Measurements from ENCODE around the gene S100A7. TPM values are rescaled to one million over a fixed set of nuclear protein-coding genes. Genes with fewer than 3 reads are reported as not detected.

S100A7 gene
- total and polyA plus RNA-seq, 9 of the 15 experiments (the other 6 are each of a cell fraction or from before 2014, with no cell fraction given): not detected

DNA sequence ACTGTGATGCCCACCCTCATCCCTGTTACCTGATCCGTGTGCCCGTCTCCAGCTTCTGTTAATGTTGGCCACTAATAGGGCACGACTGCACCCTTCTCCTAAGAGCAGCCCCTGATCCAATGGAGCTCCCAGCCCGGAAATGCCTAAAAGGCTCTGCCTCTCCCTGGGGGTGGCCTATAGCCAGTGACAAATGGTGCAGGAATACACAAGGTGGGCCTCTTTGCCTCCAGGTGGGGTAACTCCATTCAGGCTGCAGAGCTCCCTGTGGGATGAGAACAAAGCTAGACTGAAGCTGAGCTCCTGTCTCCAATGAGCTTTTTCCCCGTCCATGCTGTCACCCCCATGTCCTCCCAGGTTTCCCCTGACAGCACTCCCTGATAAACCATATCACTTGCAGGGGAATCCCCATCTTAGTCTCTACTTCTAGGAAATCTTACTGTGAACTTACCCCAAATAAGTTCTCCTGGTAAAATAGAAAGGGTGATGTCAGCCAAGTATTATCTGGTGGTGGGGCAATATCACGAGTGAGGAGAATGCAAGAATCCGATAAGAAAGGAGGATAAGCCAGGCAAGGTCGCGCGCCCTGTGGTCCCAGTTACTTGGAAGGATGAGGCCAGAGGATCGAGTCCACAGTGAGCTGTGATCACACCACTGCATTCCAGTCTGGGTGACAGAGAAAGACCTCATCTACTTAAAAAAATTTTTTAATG lies 25.6 kb downstream of the S100A7 start (continued):
- TF ChIP-seq CEBPG (CRISPR knock-in tag; IDR thresholded peaks at IDR 0.05): no peak
- peak in 1 of 2 experiments; percentile 67; a peak in 2 of 4 replicates for TF ChIP-seq CEBPG (tag; conservative IDR thresholded peaks at IDR 0.05 in 1 of 2, IDR thresholded peaks at IDR 0.05 in 1 of 2)
- no peak for TF ChIP-seq PHTF2 (CRISPR knock-in tag; IDR thresholded peaks at IDR 0.05)
- peak; percentile 67 for TF ChIP-seq CXXC5 (CRISPR knock-in tag; IDR thresholded peaks at IDR 0.05)
- TF ChIP-seq SIX5 (IDR thresholded peaks at IDR 0.05; ENCODE audit: borderline replicate concordance in 1 of 2, insufficient read depth in 1 of 2, low read depth in 1 of 2, low read length in 2 of 2): no peak
- no peak for TF ChIP-seq REST (IDR thresholded peaks at IDR 0.05; ENCODE audit: borderline replicate concordance)
- TF ChIP-seq REST (CRISPR knock-in tag; IDR thresholded peaks at IDR 0.05; ENCODE audit: low read depth): no peak
- no peak for TF ChIP-seq ZZZ3 (IDR thresholded peaks at IDR 0.05)
- no peak for TF ChIP-seq MAFK (IDR thresholded peaks at IDR 0.05; ENCODE audit: low read length)
- TF ChIP-seq ZNF583 (CRISPR knock-in tag; IDR thresholded peaks at IDR 0.05): no peak
- no peak for TF ChIP-seq ZFP1 (CRISPR knock-in tag; IDR thresholded peaks at IDR 0.05)
- 0 out of 2 replicates have a peak, but pooled peaks have one; percentile 51 for TF ChIP-seq GATAD2A (IDR thresholded peaks at IDR 0.05)
- TF ChIP-seq, protein P1, sequence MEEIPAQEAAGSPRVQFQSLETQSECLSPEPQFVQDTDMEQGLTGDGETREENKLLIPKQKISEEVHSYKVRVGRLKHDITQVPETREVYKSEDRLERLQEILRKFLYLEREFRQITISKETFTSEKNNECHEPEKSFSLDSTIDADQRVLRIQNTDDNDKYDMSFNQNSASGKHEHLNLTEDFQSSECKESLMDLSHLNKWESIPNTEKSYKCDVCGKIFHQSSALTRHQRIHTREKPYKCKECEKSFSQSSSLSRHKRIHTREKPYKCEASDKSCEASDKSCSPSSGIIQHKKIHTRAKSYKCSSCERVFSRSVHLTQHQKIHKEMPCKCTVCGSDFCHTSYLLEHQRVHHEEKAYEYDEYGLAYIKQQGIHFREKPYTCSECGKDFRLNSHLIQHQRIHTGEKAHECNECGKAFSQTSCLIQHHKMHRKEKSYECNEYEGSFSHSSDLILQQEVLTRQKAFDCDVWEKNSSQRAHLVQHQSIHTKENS (CRISPR knock-in tag; IDR thresholded peaks at IDR 0.05): no peak
- TF ChIP-seq CTBP1 (IDR thresholded peaks at IDR 0.05; ENCODE audit: borderline replicate concordance): peak; percentile 95
- TF ChIP-seq, protein P2, sequence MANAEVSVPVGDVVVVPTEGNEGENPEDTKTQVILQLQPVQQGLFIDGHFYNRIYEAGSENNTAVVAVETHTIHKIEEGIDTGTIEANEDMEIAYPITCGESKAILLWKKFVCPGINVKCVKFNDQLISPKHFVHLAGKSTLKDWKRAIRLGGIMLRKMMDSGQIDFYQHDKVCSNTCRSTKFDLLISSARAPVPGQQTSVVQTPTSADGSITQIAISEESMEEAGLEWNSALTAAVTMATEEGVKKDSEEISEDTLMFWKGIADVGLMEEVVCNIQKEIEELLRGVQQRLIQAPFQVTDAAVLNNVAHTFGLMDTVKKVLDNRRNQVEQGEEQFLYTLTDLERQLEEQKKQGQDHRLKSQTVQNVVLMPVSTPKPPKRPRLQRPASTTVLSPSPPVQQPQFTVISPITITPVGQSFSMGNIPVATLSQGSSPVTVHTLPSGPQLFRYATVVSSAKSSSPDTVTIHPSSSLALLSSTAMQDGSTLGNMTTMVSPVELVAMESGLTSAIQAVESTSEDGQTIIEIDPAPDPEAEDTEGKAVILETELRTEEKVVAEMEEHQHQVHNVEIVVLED (CRISPR knock-in tag; IDR thresholded peaks at IDR 0.05): no peak
- no peak for TF ChIP-seq PHB2 (IDR thresholded peaks at IDR 0.05; ENCODE audit: low read depth)
- no peak for TF ChIP-seq ZNF431 (CRISPR knock-in tag; IDR thresholded peaks at IDR 0.05)

Measured in K562 (cell line).